ENCODE data around the gene KDM6B.

- TF ChIP-seq POLR2A (IDR thresholded peaks at IDR 0.05; ENCODE audit: low read depth, low read length) (peak; percentile 90), POU2F2 (IDR thresholded peaks at IDR 0.05; ENCODE audit: low read depth, low read length) (peak; percentile 88), POLR2AphosphoS5 (IDR thresholded peaks at IDR 0.05; ENCODE audit: low read depth, low read length) (peak; percentile 93), TAF1 (IDR thresholded peaks at IDR 0.05; ENCODE audit: low read depth, low read length) (peak; percentile 67; the same call in 1 of the 2 replicates)
Measured at GRCh38 chr17:7856811-7857712, 23.0 kb downstream of the KDM6B start, which contains the start of gene NAA38.
